Measurements from ENCODE around the gene TYW1B.
"Not testable (repeated sequence)": the region's sequence is repeated elsewhere in the genome, so short reads cannot be mapped to it uniquely, and the experiment has no call there.

Gene TYW1B

DNA sequence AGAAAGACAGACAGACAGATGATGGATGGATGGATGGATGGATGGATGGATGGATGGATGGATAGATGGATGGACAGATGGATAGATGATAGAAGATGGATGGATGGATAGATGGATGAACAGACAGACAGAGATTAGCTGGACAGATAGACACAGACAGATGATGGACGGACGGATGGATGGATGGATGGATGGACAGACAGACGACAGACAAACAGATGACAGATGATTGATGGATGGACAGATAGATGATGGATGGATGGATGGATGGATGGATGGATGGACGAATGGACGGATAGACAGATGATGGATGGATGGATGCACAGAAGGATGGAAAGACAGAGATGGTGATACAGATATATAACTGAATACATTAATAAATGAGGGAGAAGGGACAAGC lies 224.9 kb downstream of the TYW1B start:
- DNase-seq (ENCODE audit: extremely low spot score), result no peak
- ChIA-PET CTCF (no interaction called here), POLR2A (no interaction called here)
- TF ChIP-seq BHLHE40 (IDR thresholded peaks at IDR 0.05; ENCODE audit: borderline replicate concordance) (no peak), ELF4 (IDR thresholded peaks at IDR 0.05) (no peak), PKNOX1 (IDR thresholded peaks at IDR 0.05) (peak; percentile 90), ARNT (IDR thresholded peaks at IDR 0.05) (no peak)

DNA sequence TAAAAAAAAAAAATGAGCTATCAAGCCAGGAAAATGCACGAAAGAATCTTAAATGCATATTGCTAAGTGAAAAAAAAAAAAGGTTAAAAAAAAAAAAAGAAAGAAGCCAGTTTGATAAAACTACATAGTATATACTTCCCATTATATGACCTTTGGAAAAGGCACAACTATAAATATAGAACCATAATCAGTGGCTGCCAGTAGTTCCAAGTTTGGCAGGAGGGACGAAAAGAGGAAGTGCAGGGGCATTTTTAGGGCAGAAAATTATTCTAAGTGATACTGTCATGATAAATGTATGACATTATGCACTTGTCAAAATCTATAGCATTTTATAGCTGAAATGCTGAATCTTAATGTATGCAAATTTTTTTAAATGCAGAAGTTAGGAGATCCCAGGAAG lies 226.3 kb downstream of the TYW1B start:
- CTCF ChIA-PET; POLR2A ChIA-PET; DNase-seq (ENCODE audit: extremely low spot score): not testable (repeated sequence)

DNA sequence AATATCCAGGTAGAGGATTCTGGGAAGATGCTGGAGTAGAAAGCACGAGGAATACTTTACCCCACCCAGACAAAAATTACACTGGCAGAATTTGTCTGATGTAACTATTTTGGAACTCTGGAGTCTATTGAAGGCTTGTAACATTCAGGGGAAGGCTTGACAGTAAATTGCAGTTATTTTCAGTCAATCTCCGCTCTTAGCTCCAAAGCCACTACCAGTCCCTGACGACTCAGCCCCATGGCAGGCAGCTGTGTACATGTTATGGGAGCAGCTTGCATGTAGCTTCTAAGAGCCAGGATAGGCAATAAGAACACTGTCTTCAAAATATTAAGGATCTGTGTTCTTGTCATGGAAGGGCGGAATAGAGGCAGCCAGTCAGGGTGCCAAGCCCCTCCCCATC lies 238.0 kb downstream of the TYW1B start:
- CTCF ChIA-PET; POLR2A ChIA-PET; DNase-seq (ENCODE audit: extremely low spot score): not testable (repeated sequence)

DNA sequence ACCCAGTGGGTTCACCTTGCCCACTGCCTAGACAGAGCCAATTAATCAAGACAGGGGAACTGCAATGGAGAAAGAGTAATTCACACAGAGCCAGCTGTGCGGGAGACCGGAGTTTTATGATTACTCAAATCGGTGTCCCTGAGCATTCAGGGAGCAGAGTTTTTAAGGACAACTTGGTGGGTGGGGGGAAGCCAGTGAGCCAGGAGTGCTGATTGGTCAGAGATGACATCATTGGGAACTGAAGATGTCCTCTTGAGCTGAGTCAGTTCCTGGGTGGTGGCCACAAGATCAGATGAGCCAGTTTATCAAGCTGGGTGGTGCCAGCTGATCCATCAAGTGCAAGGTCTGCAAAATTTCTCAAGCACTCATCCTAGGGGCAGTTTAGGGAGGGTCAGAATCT lies 240.7 kb downstream of the TYW1B start:
- CTCF ChIA-PET; DNase-seq (ENCODE audit: extremely low spot score); POLR2A ChIA-PET: not testable (repeated sequence)

GRCh38 chr7:72584576-72584975 lies 243.4 kb downstream of the TYW1B start:
- POLR2A ChIA-PET; CTCF ChIA-PET; DNase-seq (ENCODE audit: extremely low spot score): not testable (repeated sequence)

GRCh38 chr7:72583620-72584361 lies 244.2 kb downstream of the TYW1B start:
- DNase-seq (ENCODE audit: extremely low spot score); POLR2A ChIA-PET; CTCF ChIA-PET: not testable (repeated sequence)

DNA sequence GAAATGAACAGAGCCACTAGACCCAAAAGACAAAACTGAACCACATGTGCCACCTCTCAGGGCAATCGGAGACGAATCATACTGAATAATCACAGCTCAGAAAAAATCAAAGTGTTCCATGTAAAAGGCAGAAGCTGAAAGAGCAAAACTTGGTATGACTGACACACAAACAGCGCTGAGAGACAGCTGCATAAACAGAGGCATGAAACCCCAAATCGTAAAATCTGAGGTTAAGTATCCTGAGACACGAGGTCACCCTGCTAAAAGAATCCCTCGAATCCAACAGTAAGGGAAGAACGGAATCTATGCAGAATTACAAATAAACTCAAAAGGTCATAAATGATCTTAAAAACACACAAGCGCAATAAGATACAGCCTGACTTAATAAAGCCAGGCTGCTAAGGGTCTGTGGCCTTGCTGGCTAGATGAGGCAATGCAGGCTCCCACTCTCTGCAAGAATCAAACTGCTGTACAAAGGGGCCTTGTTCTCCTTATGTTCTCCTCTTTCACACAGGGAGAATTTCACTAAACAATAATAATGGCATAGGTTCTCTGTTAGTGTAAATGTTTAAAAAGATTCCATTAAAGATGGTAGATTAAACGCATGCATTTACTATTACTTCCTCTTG lies 247.7 kb downstream of the TYW1B start:
- DNase-seq (ENCODE audit: extremely low spot score); POLR2A ChIA-PET; CTCF ChIA-PET: not testable (repeated sequence)
- peak; percentile 55 for TF ChIP-seq PKNOX1 (IDR thresholded peaks at IDR 0.05)

GRCh38 chr7:72577107-72577506 lies 250.9 kb downstream of the TYW1B start:
- DNase-seq (ENCODE audit: extremely low spot score), result no peak
- no peak for TF ChIP-seq L3MBTL2 (conservative IDR thresholded peaks at IDR 0.05)
- no peak for TF ChIP-seq BHLHE40 (IDR thresholded peaks at IDR 0.05; ENCODE audit: borderline replicate concordance)
- TF ChIP-seq NFRKB (IDR thresholded peaks at IDR 0.05), result no peak
- no peak for TF ChIP-seq TARDBP (IDR thresholded peaks at IDR 0.05)
- TF ChIP-seq FOXK2 (IDR thresholded peaks at IDR 0.05), result no peak
- ChIA-PET CTCF (no interaction called here), POLR2A (no interaction called here)

GRCh38 chr7:72561988-72562387 lies 266.0 kb downstream of the TYW1B start:
- POLR2A ChIA-PET; CTCF ChIA-PET; DNase-seq (ENCODE audit: extremely low spot score): not testable (repeated sequence)

DNA sequence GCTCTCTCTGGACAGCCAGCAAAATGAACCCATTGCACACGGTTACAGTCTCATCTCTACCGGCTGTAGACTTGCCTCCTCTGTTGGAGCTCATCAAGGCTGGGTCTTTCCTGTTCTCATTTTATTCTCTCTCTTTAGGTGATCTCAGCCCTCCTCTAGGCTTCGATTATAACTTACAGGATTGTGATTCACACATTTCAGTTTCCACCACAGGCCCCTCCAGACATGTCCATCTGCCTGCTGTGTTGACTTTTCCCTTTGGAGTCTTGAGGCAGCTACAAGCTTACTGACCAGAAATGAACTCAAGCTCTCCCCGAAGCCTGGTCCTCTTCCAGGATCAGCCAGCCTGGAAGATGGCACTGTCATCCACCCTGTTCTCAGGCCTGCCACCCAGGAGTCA lies 268.5 kb downstream of the TYW1B start:
- DNase-seq (ENCODE audit: extremely low spot score); POLR2A ChIA-PET; CTCF ChIA-PET: not testable (repeated sequence)

GRCh38 chr7:72556733-72557132 lies 271.3 kb downstream of the TYW1B start:
- DNase-seq (ENCODE audit: extremely low spot score); POLR2A ChIA-PET; CTCF ChIA-PET: not testable (repeated sequence)

- CTCF ChIA-PET; POLR2A ChIA-PET; DNase-seq (ENCODE audit: extremely low spot score): not testable (repeated sequence)
Observed at GRCh38 chr7:72555238-72555637, 272.8 kb downstream of the TYW1B start.

DNA sequence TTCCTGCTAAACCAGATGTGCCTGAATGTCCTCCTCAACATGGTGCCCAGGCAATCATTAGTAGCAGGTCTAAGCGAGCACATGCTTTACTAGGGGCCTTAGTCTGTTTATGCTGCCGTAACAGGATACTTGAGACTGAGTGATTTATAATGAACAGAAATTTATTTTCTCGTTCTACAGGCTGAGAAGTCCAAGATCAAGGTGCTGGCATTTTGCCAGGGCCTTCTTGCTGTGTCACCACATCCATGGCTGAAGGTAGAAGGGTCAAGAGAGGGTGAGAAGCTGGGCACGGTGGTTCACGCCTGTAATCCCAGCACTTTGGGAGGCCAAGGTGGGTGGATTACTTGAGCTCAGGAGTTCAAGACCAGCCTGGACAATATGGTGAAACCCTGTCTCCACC lies 273.6 kb downstream of the TYW1B start:
- DNase-seq (ENCODE audit: extremely low spot score); CTCF ChIA-PET; POLR2A ChIA-PET: not testable (repeated sequence)

- POLR2A ChIA-PET; CTCF ChIA-PET; DNase-seq (ENCODE audit: extremely low spot score): not testable (repeated sequence)
Observed at GRCh38 chr7:72550454-72550853, 277.5 kb downstream of the TYW1B start.

DNA sequence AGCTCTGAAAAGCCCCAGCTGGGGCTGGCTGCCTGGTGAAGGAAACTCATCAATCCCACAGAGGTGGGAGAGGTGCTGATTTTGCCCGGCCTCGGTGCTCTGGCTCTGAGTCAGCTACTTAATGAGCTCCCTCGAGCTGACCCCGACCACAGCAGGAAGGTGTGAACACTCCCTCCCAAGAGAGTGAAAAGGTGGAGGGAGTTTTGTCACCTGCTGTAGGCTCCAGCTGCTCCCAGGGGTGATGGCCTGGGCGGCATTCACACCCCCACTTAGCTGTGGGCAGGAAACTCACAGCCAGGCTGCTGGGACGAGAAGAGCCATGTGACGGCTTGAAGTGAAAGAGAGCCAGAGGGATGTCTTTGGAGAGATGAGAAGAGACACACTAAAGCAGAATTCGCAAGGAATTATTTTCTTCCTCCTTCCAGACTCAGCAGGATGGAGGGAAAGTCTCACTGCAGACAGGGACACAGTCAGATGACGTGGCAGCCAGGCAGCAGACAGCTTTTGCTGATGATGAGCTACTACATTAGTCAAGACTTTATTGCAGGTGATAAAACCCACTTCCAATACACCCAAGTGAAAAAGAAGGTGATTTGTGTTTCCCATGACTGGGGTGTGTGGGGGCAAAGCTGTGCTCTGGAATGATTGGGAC lies 281.3 kb downstream of the TYW1B start:
- POLR2A ChIA-PET; CTCF ChIA-PET; DNase-seq (ENCODE audit: extremely low spot score): not testable (repeated sequence)

- CTCF ChIA-PET, POLR2A ChIA-PET: not testable (repeated sequence)
Observed at GRCh38 chr7:72544531-72544930, 283.5 kb downstream of the TYW1B start.

More at GRCh38 chr7:72544531-72544930, 283.5 kb downstream of the TYW1B start:
- not testable (repeated sequence) for DNase-seq (ENCODE audit: extremely low spot score)

Measured in HEK293T (cell line).